A375 (cell line): ENCODE results near the gene NEDD8. TPM values are rescaled to one million over a fixed set of nuclear protein-coding genes. Genes with fewer than 3 reads are reported as not detected.

Source experiments
- small RNA-seq: library from RNA; depleted of rRNA; stranded (forward); fragments of <200 nt; gene quantifications from one replicate; pipeline ENCODE3, GENCODE V24; 2014
- total RNA-seq: library from RNA; depleted of rRNA; stranded (reverse); fragments of >200 nt; shearing (Covaris generic); gene quantifications from 2 replicates; pipeline ENCODE4 v1.2.3, GENCODE V29; 2014; rRNA removed

NEDD8 gene
- 247 and 277 TPM in 2 replicates for total RNA-seq

DNA sequence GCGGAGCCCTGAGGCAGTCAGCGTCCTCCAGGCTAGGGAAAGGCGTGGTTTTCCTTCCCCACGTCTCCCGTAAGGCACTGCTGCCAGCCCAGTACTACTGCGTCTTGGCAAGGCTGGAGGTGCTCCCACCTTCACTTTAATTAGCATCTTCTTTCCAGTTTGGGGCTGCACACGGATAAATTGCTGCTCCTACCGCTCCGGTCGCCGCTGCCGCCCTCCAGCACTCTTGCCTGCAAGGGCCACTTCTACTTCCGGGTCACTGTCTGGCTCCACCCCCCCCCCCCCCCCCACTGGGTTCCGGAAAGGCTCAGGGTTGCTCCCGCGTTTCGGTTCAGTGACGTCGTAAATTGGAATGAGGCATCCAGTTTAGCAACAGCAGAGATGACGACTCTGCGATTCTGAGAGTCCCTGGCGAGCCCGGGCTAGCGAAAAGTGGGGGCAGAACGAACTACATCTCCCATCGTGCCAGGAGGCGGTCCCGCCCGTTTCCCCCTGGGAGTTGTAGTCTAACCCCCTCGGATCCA is at the start of gene NEDD8:
Gene NEDD8 (minus strand): TSS at position 247 of the 524 bp plus-strand sequence. CDS start 100 bp downstream, at position 147.

DNA sequence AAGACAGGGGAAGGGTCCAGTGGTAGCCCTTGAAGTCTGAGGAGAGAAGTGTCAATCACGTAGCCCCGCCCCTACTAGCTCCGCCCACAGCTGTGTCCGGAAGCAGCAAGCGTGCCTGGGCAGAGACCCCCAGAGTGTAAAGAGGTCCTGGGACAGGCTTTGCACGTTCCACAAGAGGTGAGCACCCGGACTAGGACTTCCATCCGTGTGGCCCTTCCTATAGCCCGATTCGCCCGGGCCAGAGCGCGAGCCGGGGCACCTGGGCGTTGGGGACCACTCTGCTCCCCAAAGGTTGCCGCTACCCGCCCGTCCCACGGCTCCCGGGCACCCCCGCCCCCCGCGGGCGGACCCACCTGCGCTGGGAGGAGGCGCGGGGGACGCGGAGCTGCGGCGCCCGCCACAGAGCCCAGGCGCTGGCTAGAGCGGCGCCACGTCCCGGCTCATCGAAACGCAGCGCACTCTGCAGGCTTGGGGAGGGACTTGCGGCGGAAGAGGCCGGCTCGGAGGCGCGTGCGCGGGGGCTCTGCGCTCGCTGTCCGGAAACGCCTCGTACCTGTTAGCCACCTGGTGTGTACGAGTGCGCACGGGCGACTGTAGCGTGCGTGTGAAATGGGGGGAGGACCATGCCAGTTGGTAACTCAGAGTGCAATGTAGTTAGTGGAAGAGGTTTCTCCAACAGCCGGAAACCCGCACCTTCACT is 39.1 kb upstream of the NEDD8 start, which contains the start of gene RABGGTA:
Gene RABGGTA (minus strand): TSS at position 464 of the 700 bp plus-strand sequence. CDS start 482 bp downstream, outside the sequence.

DNA sequence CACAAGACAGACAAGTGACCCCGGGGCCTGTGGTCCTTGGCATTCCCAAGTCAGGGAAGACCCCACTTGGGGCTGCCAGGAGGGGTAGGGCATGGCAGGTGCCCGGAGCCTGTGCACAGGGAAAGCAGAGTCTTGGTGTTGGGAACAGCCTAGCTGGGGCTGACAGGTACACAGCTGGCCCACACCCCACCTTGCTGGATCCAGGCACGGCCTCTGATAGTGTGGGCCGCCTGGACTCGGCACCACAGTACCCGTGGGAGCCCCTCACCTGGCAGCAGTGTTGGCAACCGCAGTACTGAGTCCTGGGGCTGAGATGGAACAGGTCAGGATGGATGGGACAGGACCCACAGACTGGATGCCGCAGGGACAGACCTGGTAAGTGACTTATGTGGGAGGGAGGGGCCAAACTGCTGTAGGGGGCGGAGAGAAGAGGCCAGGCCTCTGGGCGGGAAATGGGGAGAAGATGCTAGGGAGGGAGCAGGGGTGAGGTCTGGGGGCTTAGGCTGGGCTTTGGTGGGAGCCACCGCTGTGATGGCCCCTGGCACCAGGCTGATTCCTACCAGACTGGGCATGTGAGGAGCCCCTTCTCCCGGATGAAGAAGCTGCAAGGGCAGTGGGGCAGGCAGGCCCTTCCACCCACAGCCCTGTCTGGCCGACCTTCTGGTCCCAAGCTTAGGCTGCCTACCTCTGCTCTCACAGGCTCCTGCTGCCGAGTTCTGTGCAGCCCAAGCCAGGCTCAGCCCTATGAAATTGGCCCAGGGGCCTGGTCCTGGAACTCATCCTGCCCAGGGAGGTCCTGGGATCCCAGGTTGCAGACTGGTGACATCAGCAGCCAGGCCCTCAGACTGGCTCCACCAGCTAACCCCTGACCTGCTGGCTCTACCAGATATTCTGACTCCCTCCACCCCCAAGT is 30.9 kb upstream of the NEDD8 start, which contains the start of gene TGM1:
Gene TGM1 (minus strand): TSS at position 357 of the 913 bp plus-strand sequence. CDS start 825 bp downstream, outside the sequence.

DNA sequence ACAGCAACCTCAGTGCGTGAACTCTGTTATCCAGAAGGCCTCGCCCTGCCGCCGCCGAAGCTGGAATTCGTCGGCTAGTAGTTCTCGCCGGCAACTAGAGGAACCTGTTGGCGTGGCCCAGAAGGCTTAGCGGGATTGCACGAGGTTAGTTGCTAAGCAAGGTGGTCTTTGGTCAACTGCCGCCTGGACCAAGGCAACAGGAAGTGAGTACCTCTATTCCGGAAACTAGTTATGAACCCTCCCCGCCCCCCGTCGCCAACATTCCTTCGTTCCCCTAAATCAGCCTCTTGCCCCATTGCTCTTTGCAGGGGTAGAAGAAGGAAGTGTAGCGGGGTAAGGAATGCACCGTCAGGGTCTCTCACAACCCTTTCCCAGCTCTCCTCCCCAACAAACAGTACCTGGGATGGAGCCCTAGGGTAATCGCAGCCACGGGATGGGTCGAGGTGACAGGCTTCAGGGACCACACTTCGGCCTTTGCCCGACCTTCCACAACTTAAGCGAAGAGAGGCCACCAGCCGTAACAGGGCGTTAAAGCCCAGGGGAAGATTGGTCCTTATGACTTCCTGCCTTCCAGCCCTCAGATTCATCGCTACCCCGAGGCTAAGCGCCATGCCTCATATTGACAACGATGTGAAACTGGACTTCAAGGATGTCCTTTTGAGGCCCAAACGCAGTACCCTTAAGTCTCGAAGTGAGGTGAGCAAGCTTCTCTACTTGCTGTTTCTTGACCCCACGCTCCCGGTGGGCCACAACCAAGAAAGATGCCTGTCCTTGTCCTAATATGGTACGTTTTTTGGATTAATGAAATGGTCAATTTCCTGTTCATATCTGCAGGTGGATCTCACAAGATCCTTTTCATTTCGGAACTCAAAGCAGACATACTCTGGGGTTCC is 724 bp upstream of the NEDD8 start, which contains the start of gene GMPR2:
Gene GMPR2 (plus strand): TSS at position 285 of the 893 bp plus-strand sequence. CDS start 325 bp downstream, at position 610.

DNA sequence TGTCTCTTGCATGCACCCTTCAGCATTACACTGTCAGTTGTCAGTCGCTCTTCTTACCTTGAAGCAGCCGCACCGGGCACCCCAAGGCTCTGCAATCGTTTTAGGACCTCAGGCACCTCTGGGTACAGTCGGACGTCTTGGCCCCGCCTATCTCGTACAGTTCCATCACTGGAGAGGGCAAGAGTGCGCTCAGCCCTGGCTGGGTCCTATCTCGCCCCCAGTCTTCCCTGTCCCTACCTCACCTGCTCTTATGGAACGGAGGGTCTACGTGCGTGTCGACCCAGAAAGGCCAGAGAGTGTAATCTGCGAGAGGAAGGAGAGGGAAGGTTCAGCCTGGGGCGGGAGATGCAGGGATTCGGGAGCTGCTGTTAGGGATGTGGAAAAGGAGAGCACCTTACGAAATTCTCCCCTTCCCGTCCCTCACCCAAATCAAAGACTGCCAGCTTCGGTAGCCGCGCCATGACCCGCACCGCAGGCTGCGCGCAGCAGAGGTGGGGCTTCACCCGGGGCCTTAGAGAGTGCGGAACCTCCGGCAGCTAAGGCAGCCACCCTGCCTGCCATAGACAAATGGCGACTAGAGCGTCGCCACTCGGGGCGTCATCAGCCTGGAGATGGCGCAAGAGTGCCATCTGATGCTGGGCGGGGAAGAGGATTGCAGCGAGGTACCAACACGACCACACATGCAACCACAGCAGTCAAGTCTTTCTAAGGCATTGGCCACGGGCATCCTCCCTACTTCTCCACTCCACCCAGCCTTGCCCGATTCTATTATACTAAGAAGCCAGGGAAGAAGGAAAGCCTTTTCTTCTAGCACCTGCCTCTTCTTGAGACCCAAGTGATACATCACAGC is 16.4 kb downstream of the NEDD8 start, which contains the start of gene MDP1:
Gene MDP1 (minus strand): TSS at position 572 of the 850 bp plus-strand sequence. CDS start 111 bp downstream, at position 461.

DNA sequence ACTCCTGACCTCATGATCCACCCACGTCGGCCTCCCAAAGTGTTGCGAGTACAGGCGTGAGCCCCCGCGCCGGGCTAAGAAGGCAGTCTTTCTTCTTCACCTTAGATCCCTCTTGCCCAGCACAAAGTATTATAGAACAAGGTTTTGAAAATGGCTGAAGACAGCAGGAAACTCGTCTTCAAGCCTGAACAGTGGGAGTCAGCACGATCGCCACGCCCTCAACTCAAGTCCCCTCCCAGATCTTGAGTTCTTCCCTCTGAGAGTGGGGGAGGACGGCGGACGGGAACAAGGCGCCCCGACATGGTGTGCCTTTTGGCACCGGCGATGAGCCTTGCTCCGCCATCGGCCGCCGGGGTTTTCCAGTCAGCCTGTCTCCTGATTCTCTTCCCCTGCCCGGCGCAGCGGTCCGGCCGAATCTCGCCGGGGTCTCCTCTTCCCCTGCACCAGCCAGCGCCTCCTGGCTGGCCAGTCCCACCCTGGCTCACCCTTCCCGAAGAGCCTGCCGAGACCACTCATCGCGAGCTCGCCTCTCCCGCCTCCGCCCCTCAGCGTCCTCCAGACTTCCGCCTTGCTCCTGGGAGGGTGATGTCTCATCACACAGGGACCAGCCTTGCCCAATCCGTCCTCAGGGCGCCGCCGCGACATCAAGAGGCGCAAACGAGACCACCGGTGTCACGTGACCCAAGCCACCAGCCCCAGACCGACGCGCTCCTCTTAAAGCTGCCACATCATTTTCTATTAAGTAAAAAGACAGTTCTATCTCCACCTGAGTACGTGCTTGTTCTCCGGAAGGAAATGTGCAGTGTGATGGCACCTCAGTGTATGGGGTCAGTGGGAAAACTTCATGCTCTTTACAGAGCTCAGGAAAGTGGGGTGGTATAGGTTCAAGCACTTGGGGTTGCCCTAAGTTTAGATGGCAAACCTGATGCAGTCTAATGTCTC is 19.0 kb downstream of the NEDD8 start, which contains the start of gene CHMP4A:
Gene CHMP4A (minus strand): TSS at position 565 of the 942 bp plus-strand sequence. CDS start 49 bp downstream, at position 516.

DNA sequence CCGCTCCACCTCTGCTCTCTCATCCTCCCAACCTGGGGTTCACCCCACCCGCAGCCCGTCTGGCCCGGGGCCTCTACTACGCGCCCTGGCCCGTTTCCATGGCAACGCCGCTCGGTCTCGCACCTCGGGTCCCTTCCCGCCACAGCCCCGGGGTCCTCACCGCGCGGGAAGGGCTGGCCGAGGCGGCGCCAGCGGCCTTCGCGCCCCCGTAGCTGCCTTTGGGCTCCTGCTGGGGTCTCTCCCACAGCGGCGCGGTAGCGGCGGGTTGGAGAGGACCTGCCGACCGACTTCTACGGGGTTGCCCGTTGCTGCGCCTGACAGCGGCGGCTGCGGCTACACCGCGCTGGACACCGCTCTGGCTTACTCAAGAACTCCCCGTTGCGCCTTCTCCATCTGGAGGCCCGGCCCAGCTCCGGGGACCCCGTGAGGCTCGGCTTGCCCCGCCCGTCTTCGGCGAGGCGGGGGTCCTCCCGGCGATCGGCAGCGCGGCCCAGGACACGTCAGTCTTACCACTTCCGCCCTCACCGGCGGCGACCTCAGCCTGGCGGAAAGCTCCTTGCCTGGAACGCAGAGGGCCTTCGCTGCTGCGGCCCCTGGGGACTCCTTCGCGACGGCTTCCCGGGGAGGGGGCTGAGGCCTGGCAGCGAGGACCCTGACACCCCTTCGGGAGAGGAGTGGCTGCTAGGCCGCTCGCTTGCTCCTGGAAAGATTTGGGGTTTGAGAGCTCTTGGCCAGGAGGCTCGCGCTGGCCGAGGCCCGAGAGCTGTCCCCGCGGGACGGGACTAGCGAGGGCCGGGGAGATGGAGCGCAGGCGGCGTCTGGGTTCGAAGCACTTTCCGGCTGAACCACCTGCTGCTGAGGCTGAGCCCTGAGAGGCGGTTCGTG is 36.7 kb downstream of the NEDD8 start, which contains the start of gene TM9SF1:
Gene TM9SF1 (minus strand): TSS at position 256 of the 885 bp plus-strand sequence. CDS start 422 bp downstream, outside the sequence.

DNA sequence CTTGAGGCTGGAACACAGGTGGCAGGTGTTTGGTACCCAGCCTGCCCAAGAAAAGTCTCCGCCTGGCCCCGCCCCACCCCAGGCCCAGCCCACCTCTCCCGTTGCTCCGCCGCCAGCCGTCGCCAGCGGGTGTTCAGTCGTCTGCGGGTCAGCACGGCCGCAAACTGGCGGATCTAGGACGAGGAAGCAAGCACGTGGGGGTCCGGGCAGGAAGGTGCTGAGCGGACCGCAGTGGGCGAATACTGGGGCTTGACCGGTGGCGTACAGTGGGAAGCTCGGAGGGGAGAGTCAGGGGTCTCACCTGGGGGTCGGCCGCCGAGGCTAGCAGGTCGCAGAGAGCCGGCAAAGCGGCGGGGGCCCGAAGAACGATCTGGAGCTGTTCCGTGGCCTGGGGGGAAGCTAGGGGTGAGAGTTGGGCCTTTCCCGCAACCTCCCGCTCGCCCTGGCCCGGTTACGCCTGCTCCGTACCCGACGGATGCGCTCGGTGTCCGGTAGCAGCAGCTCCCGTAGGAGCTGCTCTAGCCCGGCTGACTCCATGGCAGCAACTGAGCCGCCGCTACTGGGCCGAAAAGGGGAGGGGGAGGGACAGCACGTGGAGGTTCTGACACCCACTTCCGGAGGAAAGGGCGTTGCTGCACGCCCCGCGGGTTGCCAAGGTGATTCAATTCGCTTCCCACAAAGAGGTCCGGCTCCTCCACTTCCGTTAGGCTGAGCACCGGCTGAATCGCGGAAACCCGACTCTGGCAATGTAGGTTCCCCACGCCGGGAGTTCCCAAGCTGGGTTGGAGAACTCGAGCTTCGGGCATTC is 43.7 kb downstream of the NEDD8 start, which contains the start of gene IPO4:
Gene IPO4 (minus strand): TSS at position 566 of the 808 bp plus-strand sequence. CDS start 29 bp downstream, at position 537.

DNA sequence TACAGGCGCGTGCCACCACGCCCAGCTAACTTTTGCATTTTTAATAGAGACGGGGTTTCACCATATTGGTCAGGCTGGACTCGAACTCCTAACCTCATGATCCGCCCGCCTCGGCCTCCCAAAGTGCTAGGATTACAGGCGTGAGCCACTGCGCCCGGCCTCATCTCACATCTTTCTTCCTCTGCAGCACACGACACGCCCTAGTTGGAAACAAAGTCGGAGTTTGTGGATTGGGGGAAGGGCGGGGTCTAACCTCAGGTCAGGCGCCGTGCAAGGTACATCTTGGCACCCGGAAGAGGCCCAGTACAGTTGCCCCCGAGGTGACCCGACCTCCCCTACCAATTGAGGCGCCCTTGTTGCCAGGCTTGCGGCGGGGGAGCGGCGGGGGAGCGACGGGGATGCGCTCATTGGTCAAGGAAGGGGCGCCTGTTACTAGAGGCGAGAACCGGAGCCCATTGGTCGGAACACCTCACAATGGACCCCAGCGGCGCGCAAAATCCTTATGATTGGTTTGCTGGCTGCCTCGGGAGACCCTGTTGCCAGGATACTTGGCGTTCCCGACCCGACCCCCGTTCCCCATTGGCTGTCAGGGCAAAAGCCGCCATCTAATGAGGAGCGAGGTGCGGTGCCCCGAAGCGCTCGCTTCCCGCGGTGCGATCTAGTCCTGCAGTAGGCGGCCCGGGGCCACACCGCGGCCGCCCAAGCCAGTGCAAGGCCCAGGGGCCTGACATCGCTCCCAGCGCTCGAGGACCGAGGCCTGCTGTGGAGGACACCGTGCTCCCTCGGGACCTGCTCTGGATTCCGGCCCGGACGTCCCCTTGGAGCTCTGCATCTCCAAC is 60.5 kb downstream of the NEDD8 start, which contains the start of gene REC8:
Gene REC8 (plus strand): TSS at position 659 of the 839 bp plus-strand sequence. CDS start 473 bp downstream, outside the sequence.

Small RNA genes lying within 50 kb of the gene (small RNA-seq; reads per million reads assigned to genes)
- gene AL136295.4 (not detected), gene CHMP4A (not detected), gene IPO4 (not detected), gene MDP1 (not detected)

Other genes starting within 250 kb of the NEDD8 start
- 20.4 and 23.5 TPM in 2 replicates for gene DHRS4L2, start 243.4 kb downstream of the NEDD8 start, total RNA-seq
- 0.34 and 0.41 TPM in 2 replicates for gene CARMIL3, start 180.4 kb downstream of the NEDD8 start, total RNA-seq
- not detected in 2 replicates for gene CPNE6, start 160.8 kb downstream of the NEDD8 start, total RNA-seq
- gene PCK2, start 138.1 kb downstream of the NEDD8 start, total RNA-seq, result 50.4 and 54.3 TPM in 2 replicates
- 53.4 and 55.0 TPM in 2 replicates for gene DCAF11, start 117.6 kb downstream of the NEDD8 start, total RNA-seq
- gene NRL, start 117.4 kb downstream of the NEDD8 start, total RNA-seq, result 0.94 and 2.0 TPM in 2 replicates
- 0.37 TPM in 1 of 2 replicates, not detected in the other for gene FITM1, start 101.7 kb downstream of the NEDD8 start, total RNA-seq
- 156 and 194 TPM in 2 replicates for gene PSME1, start 96.2 kb downstream of the NEDD8 start, total RNA-seq
- 23.3 and 33.3 TPM in 2 replicates for gene EMC9, start 90.8 kb downstream of the NEDD8 start, total RNA-seq
- gene PSME2, start 85.8 kb downstream of the NEDD8 start, total RNA-seq, result 207 and 210 TPM in 2 replicates
- gene RNF31, start 84.9 kb downstream of the NEDD8 start, total RNA-seq, result 66.8 and 79.3 TPM in 2 replicates
- gene IRF9, start 71.1 kb downstream of the NEDD8 start, total RNA-seq, result 9.2 and 18.5 TPM in 2 replicates
- gene REC8, start 60.3 kb downstream of the NEDD8 start, total RNA-seq, result 1.2 and 3.3 TPM in 2 replicates
- 129 and 134 TPM in 2 replicates for gene IPO4, start 43.6 kb downstream of the NEDD8 start, total RNA-seq
- 35.1 and 37.9 TPM in 2 replicates for gene TM9SF1, start 36.9 kb downstream of the NEDD8 start, total RNA-seq
- gene TSSK4, start 26.7 kb downstream of the NEDD8 start, total RNA-seq, result not detected in 2 replicates
- gene CHMP4A, start 18.9 kb downstream of the NEDD8 start, total RNA-seq, result 40.5 and 45.6 TPM in 2 replicates
- 13.8 and 20.6 TPM in 2 replicates for gene MDP1, start 16.3 kb downstream of the NEDD8 start, total RNA-seq
- 57.2 and 66.8 TPM in 2 replicates for gene GMPR2, start 562 bp upstream of the NEDD8 start, total RNA-seq
- gene TINF2, start 10.3 kb upstream of the NEDD8 start, total RNA-seq, result 27.6 and 27.8 TPM in 2 replicates
- gene TGM1, start 30.8 kb upstream of the NEDD8 start, total RNA-seq, result 0.49 and 1.1 TPM in 2 replicates
- gene RABGGTA, start 39.2 kb upstream of the NEDD8 start, total RNA-seq, result 30.0 and 35.3 TPM in 2 replicates
- 7.5 and 8.2 TPM in 2 replicates for gene DHRS1, start 67.4 kb upstream of the NEDD8 start, total RNA-seq
- 14.6 and 22.7 TPM in 2 replicates for gene NOP9, start 67.5 kb upstream of the NEDD8 start, total RNA-seq
- gene CIDEB, start 75.6 kb upstream of the NEDD8 start, total RNA-seq, result not detected in 2 replicates
- 11.0 and 14.6 TPM in 2 replicates for gene LTB4R2, start 77.8 kb upstream of the NEDD8 start, total RNA-seq
- gene LTB4R, start 79.1 kb upstream of the NEDD8 start, total RNA-seq, result 10.5 and 15.5 TPM in 2 replicates
- gene ADCY4, start 102.7 kb upstream of the NEDD8 start, total RNA-seq, result not detected in 2 replicates
- not detected in 2 replicates for gene RIPK3, start 107.6 kb upstream of the NEDD8 start, total RNA-seq
- 8.6 and 12.2 TPM in 2 replicates for gene NFATC4, start 135.8 kb upstream of the NEDD8 start, total RNA-seq
- gene NYNRIN, start 166.6 kb upstream of the NEDD8 start, total RNA-seq, result 0.23 and 0.37 TPM in 2 replicates
- gene CBLN3, start 197.3 kb upstream of the NEDD8 start, total RNA-seq, result 0.75 and 0.96 TPM in 2 replicates
- 52.5 and 52.6 TPM in 2 replicates for gene KHNYN, start 197.6 kb upstream of the NEDD8 start, total RNA-seq
- gene SDR39U1, start 210.4 kb upstream of the NEDD8 start, total RNA-seq, result 21.4 and 22.5 TPM in 2 replicates